Natural killer cell (primary cell): ENCODE measurements around the gene PROKR1. TPM values are rescaled to one million over a fixed set of nuclear protein-coding genes. Genes with fewer than 3 reads are reported as not detected.
A peak's percentile ranks its signal among the peaks of the same experiment; 100 is the strongest.
"Not testable (repeated sequence)": the region's sequence is repeated elsewhere in the genome, so short reads cannot be mapped to it uniquely, and the experiment has no call there.

Experiments used
- ATAC-seq, 3 donors: fragments of 150-1000 bp in 2 of 3; fragments of 200-7000 bp in 1 of 3; cut with Tn5 transposase; 1 replicate in 1 of 3; 2 replicates in 2 of 3; pipeline ENCODE4 v1.10.0; 2021; ENCODE audit warnings: mild to moderate bottlenecking in 2 of 3, moderate library complexity in 2 of 3
- DNase-seq, 2 donors: peaks; one replicate each; pipeline versions ENCODE4 v3.0.0 to v3.0.0-alpha.2; 2013 to 2021; ENCODE audit warnings: mixed read lengths in 1 of 2
- H3K27ac ChIP-seq: one replicate; pipeline ENCODE4 v1.5.1; 2013; ENCODE audit warnings: mild to moderate bottlenecking, low read length
- H3K27me3 ChIP-seq: one replicate; pipeline ENCODE4 v1.6.1; 2013; ENCODE audit warnings: low read length; ENCODE audit not compliant: control insufficient read depth, insufficient read depth
- H3K36me3 ChIP-seq: one replicate; pipeline ENCODE4 v1.6.1; 2013; ENCODE audit warnings: low read length; ENCODE audit not compliant: control insufficient read depth, insufficient read depth
- H3K4me1 ChIP-seq: one replicate; pipeline ENCODE4 v1.6.1; 2013; ENCODE audit warnings: low read length; ENCODE audit not compliant: control insufficient read depth, insufficient read depth
- H3K4me3 ChIP-seq: one replicate; pipeline ENCODE4 v1.5.1; 2013; ENCODE audit warnings: low read length
- H3K9me3 ChIP-seq: one replicate; pipeline ENCODE4 v1.6.1; 2013; ENCODE audit warnings: low read length; ENCODE audit not compliant: control insufficient read depth, insufficient read depth
- H3K27ac Mint-ChIP-seq, 2 donors: one replicate each; pipeline ENCODE4 v1.8.0; 2022; ENCODE audit warnings: mild to moderate bottlenecking in 2 of 2, mixed read lengths in 2 of 2, moderate library complexity in 1 of 2
- H3K27me3 Mint-ChIP-seq, 2 donors: one replicate each; pipeline ENCODE4 v1.8.0; 2022; ENCODE audit warnings: low read depth in 2 of 2, mixed read lengths in 2 of 2
- H3K36me3 Mint-ChIP-seq: one replicate; pipeline ENCODE4 v1.8.0; 2022; ENCODE audit warnings: mixed read lengths
- H3K4me1 Mint-ChIP-seq, 2 donors: one replicate each; pipeline ENCODE4 v1.8.0; 2022; ENCODE audit warnings: mixed read lengths in 2 of 2
- H3K4me3 Mint-ChIP-seq: one replicate; pipeline ENCODE4 v1.8.0; 2022; ENCODE audit warnings: mild to moderate bottlenecking, moderate library complexity, mixed read lengths
- H3K9me3 Mint-ChIP-seq, 2 donors: one replicate each; pipeline ENCODE4 v1.8.0; 2022; ENCODE audit warnings: mixed read lengths in 2 of 2
- WGBS: methylation state at CpG from one replicate; pipeline ENCODE4 v1.1.7; 2013; ENCODE audit warnings: missing lambda C conversion rate; ENCODE audit not compliant: insufficient coverage; 5-methylcytosine and 5-hydroxymethylcytosine counted together
- intact Hi-C: fragments of 100-400 bp; cut with micrococcal nuclease; formaldehyde crosslinking; loops from one replicate; pipeline ENCODE4 v1.14.2; 2022
- total RNA-seq, 4 donors: library from RNA; stranded (reverse); fragments of 120-200 nt in 1 of 4; gene quantifications; one replicate each; pipeline versions ENCODE4 v1.2.3 to v1.2.4, GENCODE V29; 2013 to 2022
- TF ChIP-seq, protein P1 (sequence below): fragments of 200-600 bp; IDR thresholded peaks from one replicate; pipeline ENCODE4 v1.8.0; 2022; ENCODE audit warnings: antibody characterized with exemption

The PROKR1 gene
- total RNA-seq, 3 donors from 2014 or later (not counting 1 experiment from before 2014, with no cell fraction given): not detected

DNA sequence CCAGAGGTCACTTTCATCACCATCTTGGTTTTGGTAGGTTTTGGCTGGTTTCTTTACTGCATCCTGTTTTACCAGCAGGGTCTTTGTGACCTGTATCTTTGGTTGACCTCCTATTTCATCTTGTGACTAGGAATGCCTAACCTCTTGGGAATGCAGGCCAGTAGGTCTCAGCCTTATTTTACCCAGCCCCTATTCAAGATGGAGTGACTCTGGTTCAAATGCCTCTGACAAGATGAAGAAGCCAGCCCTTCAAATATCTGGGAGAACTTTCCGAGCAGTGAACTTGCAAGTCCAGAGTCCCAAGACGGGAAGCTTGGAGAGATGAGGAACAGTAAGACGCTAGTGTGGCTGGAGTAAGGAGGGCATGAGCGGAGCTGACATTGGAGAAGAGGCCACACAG is 28.6 kb downstream of the PROKR1 start:
- 98% methylated on average over 3 of the region's 4 CpGs for WGBS
- Mint-ChIP-seq H3K4me1 (no peaks in the 10 kb centered on the region), H3K36me3 (peaks cover 10% of the 10 kb centered on the region), H3K4me3 (no peak overlapping the region), H3K9me3 (peaks cover 0 to 2% of the 10 kb centered on the region in 2 donors), H3K27me3 (peaks cover 22 to 39% of the 10 kb centered on the region in 2 donors), H3K27ac (no peak overlapping the region)
- ATAC-seq: no peak
- no peak for DNase-seq
- no peak overlapping the region for H3K27ac ChIP-seq
- H3K4me1 ChIP-seq: no peaks in the 10 kb centered on the region
- no peaks in the 10 kb centered on the region for H3K36me3 ChIP-seq
- H3K9me3 ChIP-seq: no peaks in the 10 kb centered on the region
- H3K27me3 ChIP-seq: no peaks in the 10 kb centered on the region
- H3K4me3 ChIP-seq: no peak overlapping the region
- intact Hi-C loops: no loop called here
- TF ChIP-seq, protein P1, sequence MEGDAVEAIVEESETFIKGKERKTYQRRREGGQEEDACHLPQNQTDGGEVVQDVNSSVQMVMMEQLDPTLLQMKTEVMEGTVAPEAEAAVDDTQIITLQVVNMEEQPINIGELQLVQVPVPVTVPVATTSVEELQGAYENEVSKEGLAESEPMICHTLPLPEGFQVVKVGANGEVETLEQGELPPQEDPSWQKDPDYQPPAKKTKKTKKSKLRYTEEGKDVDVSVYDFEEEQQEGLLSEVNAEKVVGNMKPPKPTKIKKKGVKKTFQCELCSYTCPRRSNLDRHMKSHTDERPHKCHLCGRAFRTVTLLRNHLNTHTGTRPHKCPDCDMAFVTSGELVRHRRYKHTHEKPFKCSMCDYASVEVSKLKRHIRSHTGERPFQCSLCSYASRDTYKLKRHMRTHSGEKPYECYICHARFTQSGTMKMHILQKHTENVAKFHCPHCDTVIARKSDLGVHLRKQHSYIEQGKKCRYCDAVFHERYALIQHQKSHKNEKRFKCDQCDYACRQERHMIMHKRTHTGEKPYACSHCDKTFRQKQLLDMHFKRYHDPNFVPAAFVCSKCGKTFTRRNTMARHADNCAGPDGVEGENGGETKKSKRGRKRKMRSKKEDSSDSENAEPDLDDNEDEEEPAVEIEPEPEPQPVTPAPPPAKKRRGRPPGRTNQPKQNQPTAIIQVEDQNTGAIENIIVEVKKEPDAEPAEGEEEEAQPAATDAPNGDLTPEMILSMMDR: no peak

DNA sequence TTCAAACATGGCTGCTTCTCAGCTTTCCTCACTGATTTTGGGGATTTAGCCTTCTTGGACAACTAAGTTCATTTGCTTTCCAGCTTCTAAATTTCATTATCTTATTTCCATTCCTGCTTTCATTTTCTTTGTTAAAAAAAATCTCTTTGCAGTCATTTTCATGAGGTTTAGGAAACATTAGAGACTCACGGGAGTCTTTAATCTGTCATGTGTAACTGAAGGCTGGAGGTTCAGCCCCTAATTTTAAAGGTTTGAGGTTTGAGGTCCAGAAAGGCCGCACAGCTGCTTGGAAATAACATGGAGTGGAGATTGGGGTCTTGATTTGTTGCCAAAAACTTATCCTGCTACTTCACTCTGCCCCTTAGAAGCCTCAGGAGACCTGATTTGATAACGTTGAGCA is 30.3 kb downstream of the PROKR1 start:
- 54% methylated on average over 2 of the region's 3 CpGs for WGBS
- intact Hi-C loops: no loop called here
- H3K27ac Mint-ChIP-seq: no peak overlapping the region

DNA sequence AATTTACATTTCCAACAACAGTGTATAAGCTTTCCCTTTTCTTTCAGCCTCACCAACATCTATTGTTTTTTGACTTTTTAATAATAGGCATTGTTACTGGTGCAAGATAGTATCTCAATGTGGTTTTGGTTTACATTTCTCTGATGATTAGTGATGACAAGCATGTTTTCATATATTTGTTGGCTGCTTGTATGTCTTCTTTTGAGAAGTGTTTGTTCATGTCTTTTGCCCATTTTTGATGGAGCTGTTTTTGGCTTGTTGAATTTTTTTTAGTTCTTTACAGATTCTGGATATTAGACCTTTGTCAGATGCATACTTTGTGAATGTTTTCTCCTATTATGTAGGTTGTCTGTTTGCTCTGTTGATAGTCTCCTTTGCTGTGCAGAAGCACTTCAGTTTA is 32.1 kb downstream of the PROKR1 start:
- H3K27me3 Mint-ChIP-seq: peaks cover 21 to 46% of the 10 kb centered on the region in 2 donors
- no peak overlapping the region for H3K27ac ChIP-seq

More for the DNA sequence above, 30.3 kb downstream of the PROKR1 start:
- H3K4me3 Mint-ChIP-seq: no peak overlapping the region
- no peak overlapping the region for H3K27ac ChIP-seq
- peaks cover 0 to 2% of the 10 kb centered on the region in 2 donors for H3K9me3 Mint-ChIP-seq
- H3K4me1 ChIP-seq: no peaks in the 10 kb centered on the region
- TF ChIP-seq, protein P1: no peak
- H3K27me3 ChIP-seq: no peaks in the 10 kb centered on the region
- H3K36me3 ChIP-seq: no peaks in the 10 kb centered on the region
- DNase-seq (no peak), ATAC-seq (no peak)
- H3K27me3 Mint-ChIP-seq: peaks cover 22 to 39% of the 10 kb centered on the region in 2 donors
- H3K4me3 ChIP-seq: no peak overlapping the region
- H3K36me3 Mint-ChIP-seq: no peaks in the 10 kb centered on the region
- H3K9me3 ChIP-seq: no peaks in the 10 kb centered on the region
- H3K4me1 Mint-ChIP-seq: no peaks in the 10 kb centered on the region

DNA sequence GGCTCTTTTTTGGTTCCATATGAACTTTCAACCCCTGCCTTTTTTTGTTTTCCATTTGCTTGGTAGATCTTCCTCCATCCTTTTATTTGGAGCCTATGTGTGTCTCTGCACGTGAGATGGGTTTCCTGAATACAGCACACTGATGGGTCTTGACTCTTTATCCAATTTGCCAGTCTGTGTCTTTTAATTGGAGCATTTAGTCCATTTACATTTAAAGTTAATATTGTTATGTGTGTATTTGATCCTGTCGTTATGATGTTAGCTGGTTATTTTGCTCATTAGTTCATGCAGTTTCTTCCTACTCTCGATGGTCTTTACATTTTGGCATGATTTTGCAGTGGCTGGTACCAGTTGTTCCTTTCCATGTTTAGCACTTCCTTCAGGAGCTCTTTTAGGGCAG is 34.5 kb downstream of the PROKR1 start:
- no CpG with 5 or more reads among the region's 3 CpGs for WGBS
- H3K9me3 Mint-ChIP-seq, H3K4me1 ChIP-seq, H3K4me1 Mint-ChIP-seq, H3K4me3 Mint-ChIP-seq, H3K4me3 ChIP-seq, H3K9me3 ChIP-seq, H3K27ac Mint-ChIP-seq, DNase-seq, ATAC-seq, intact Hi-C loops, H3K27me3 ChIP-seq, H3K36me3 ChIP-seq, H3K36me3 Mint-ChIP-seq, H3K27ac ChIP-seq: not testable (repeated sequence)
- H3K27me3 Mint-ChIP-seq: peaks cover 17 to 40% of the 10 kb centered on the region in 2 donors

More for the DNA sequence above, 32.1 kb downstream of the PROKR1 start:
- intact Hi-C loops: no loop called here
- no peaks in the 10 kb centered on the region for H3K36me3 ChIP-seq
- H3K9me3 ChIP-seq: no peaks in the 10 kb centered on the region
- H3K4me3 ChIP-seq: no peak overlapping the region
- peaks cover 0 to 2% of the 10 kb centered on the region in 2 donors for H3K9me3 Mint-ChIP-seq
- H3K4me1 ChIP-seq: no peaks in the 10 kb centered on the region
- no peak for DNase-seq
- H3K4me1 Mint-ChIP-seq: no peaks in the 10 kb centered on the region
- no peaks in the 10 kb centered on the region for H3K27me3 ChIP-seq
- ATAC-seq: no peak
- TF ChIP-seq, protein P1: no peak
- no peak overlapping the region for H3K4me3 Mint-ChIP-seq
- H3K36me3 Mint-ChIP-seq: no peaks in the 10 kb centered on the region
- H3K27ac Mint-ChIP-seq: no peak overlapping the region

DNA sequence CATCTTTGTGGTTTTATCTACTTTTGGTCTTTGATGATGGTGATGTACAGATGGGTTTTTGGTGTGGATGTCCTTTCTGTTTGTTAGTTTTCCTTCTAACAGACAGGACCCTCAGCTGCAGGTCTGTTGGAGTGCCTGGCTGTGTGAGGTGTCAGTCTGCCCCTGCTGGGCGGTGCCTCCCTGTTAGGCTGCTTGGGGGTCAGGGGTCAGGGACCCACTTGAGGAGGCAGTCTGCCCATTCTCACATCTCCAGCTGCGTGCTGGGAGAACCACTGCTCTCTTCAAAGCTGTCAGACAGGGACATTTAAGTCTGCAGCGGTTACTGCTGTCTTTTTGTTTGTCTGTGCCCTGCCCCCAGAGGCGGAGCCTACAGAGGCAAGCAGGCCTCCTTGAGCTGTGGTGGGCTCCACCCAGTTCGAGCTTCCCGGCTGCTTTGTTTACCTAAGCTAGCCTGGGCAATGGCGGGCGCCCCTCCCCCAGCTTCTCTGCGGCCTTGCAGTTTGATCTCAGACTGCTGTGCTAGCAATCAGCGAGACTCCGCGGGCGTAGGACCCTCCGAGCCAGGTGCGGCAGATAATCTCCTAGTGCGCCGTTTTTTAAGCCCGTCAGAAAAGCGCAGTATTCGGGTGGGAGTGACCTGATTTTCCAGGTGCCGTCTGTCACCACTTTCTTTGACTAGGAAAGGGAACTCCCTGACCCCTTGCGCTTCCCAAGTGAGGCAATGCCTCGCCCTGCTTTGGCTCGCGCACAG is 36.0 kb downstream of the PROKR1 start:
- Mint-ChIP-seq H3K27ac (peak overlapping the region in 1 of 2 donors; percentile 34), H3K27me3 (peaks cover 14 to 32% of the 10 kb centered on the region in 2 donors), H3K4me3 (peak overlapping the region; percentile 82)
- H3K9me3 Mint-ChIP-seq, H3K4me1 ChIP-seq, intact Hi-C loops, H3K36me3 Mint-ChIP-seq, H3K9me3 ChIP-seq, H3K36me3 ChIP-seq, H3K27me3 ChIP-seq, ATAC-seq, H3K27ac ChIP-seq, H3K4me3 ChIP-seq, H3K4me1 Mint-ChIP-seq: not testable (repeated sequence)
- DNase-seq: peak in 1 of 2 donors; percentile 18
- WGBS: 87% methylated on average over 20 of the region's 25 CpGs

DNA sequence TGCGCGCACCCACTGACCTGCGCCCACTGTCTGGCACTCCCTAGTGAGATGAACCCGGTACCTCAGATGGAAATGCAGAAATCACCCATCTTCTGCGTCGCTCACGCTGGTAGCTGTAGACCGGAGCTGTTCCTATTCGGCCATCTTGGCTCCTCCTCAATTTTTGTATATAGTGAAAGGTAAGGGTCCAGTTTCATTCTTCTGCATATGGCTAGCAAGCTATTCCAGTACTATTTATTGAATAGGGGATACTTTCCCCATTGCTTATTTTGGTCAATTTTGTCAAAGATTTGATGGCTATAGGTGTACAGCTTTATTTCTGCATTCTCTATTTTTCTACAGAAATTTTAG is 36.5 kb downstream of the PROKR1 start:
- intact Hi-C loops, H3K36me3 ChIP-seq, ATAC-seq, H3K4me1 Mint-ChIP-seq, H3K36me3 Mint-ChIP-seq, H3K4me3 ChIP-seq, H3K4me1 ChIP-seq, H3K27me3 ChIP-seq, H3K9me3 Mint-ChIP-seq, H3K27ac Mint-ChIP-seq, H3K9me3 ChIP-seq, H3K27ac ChIP-seq, DNase-seq: not testable (repeated sequence)
- 100% methylated on average over 1 of the region's 9 CpGs for WGBS
- H3K4me3 Mint-ChIP-seq: peak overlapping the region; percentile 82
- H3K27me3 Mint-ChIP-seq: peaks cover 10 to 28% of the 10 kb centered on the region in 2 donors
